ENCODE results near the gene PRDM15. TPM values are rescaled to one million over a fixed set of nuclear protein-coding genes. Genes with fewer than 3 reads are reported as not detected.

The PRDM15 gene
- total RNA-seq, 4 donors from 2014 or later, result 7.6 to 27.5 (median 12.9) TPM

DNA sequence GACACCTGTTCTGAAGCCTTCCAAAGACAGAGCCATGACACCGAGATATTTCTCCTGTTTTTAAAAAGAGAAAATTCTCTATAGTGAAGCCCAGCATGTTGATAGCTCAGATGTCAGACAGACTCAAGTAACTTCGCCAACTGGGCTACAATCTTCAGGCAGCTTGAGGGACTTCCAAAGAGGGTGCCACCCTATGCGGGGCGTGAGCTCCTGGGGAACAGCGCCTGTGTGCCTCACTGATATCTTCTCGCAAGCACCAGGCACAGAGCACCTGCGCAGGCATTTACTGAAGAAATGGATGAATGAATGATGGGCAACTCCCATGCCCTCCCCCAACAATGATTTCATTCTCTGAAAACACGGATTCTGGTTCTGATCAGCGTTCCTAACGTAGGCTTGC, 129.9 kb downstream of the PRDM15 start:
- no peak overlapping the region for H3K4me3 ChIP-seq
- WGBS, result 83% methylated on average over 10 of the region's 10 CpGs
- TF ChIP-seq EP300 (IDR thresholded peaks at IDR 0.05) (no peak), POLR2A (IDR thresholded peaks at IDR 0.05) (no peak), POLR2AphosphoS5 (IDR thresholded peaks at IDR 0.05) (no peak)
- TF ChIP-seq, protein P1, sequence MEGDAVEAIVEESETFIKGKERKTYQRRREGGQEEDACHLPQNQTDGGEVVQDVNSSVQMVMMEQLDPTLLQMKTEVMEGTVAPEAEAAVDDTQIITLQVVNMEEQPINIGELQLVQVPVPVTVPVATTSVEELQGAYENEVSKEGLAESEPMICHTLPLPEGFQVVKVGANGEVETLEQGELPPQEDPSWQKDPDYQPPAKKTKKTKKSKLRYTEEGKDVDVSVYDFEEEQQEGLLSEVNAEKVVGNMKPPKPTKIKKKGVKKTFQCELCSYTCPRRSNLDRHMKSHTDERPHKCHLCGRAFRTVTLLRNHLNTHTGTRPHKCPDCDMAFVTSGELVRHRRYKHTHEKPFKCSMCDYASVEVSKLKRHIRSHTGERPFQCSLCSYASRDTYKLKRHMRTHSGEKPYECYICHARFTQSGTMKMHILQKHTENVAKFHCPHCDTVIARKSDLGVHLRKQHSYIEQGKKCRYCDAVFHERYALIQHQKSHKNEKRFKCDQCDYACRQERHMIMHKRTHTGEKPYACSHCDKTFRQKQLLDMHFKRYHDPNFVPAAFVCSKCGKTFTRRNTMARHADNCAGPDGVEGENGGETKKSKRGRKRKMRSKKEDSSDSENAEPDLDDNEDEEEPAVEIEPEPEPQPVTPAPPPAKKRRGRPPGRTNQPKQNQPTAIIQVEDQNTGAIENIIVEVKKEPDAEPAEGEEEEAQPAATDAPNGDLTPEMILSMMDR (IDR thresholded peaks at IDR 0.05), result no peak
- H3K27ac ChIP-seq, result no peak overlapping the region
- H3K4me1 ChIP-seq, result peaks cover 41% of the 10 kb centered on the region
- no peaks in the 10 kb centered on the region for H3K27me3 ChIP-seq
- H3K36me3 ChIP-seq, result peaks cover 24% of the 10 kb centered on the region
- no peak for DNase-seq (ENCODE audit: low spot score in 2 of 2)
- no peaks in the 10 kb centered on the region for H3K9me3 ChIP-seq

Other genes starting within 250 kb of the PRDM15 start
- 10 to 100 TPM; 38.6 to 59.5 (median 50.0) TPM for gene RIPK4, start 112.3 kb downstream of the PRDM15 start, total RNA-seq
- 10 to 100 TPM; 35.9 to 43.8 (median 38.9) TPM for gene C2CD2, start 74.7 kb upstream of the PRDM15 start, total RNA-seq
- gene ZBTB21, start 131.0 kb upstream of the PRDM15 start, total RNA-seq, result 10 to 100 TPM; 24.5 to 39.1 (median 30.5) TPM
- under 1 TPM in 2 of 4 donors, not detected in 2; 0.15 to 0.21 TPM for gene UMODL1, start 192.0 kb upstream of the PRDM15 start, total RNA-seq

All from suprapubic skin (tissue), 4 donors.